Measurements from ENCODE around the gene KIF12.
A peak's percentile ranks its signal among the peaks of the same experiment; 100 is the strongest.
"Not testable (repeated sequence)": the region's sequence is repeated elsewhere in the genome, so short reads cannot be mapped to it uniquely, and the experiment has no call there.

The KIF12 gene

GRCh38 chr9:114082763-114083412 is 16.2 kb downstream of the KIF12 start:
- DNase-seq = not testable (repeated sequence)

- peak; percentile 37 for DNase-seq
Measured at GRCh38 chr9:114082017-114082762, 16.9 kb downstream of the KIF12 start.

GRCh38 chr9:114081441-114082016 is 17.6 kb downstream of the KIF12 start:
- DNase-seq = no peak

GRCh38 chr9:114080773-114081440 is 18.2 kb downstream of the KIF12 start:
- DNase-seq = no peak

GRCh38 chr9:114080195-114080772 is 18.8 kb downstream of the KIF12 start:
- no peak for DNase-seq

GRCh38 chr9:114078781-114079156 is 20.3 kb downstream of the KIF12 start:
- DNase-seq = no peak

- peak; percentile 13 for DNase-seq
Measured at GRCh38 chr9:114078021-114078780, 20.9 kb downstream of the KIF12 start, which contains the start of gene AMBP. AMBP (minus strand) TSS chr9:114078300; CDS start chr9:114078209, 91 bp downstream.

GRCh38 chr9:114077162-114077837 is 21.8 kb downstream of the KIF12 start:
- no peak for DNase-seq

GRCh38 chr9:114076237-114077161 is 22.6 kb downstream of the KIF12 start:
- no peak for DNase-seq

GRCh38 chr9:114075602-114076001 is 23.5 kb downstream of the KIF12 start:
- no peak for DNase-seq

GRCh38 chr9:114072184-114073140 is 26.6 kb downstream of the KIF12 start:
- peak; percentile 47 for DNase-seq

- DNase-seq = no peak
Measured at GRCh38 chr9:114071197-114071795, 27.8 kb downstream of the KIF12 start.

GRCh38 chr9:114070188-114071103 is 28.6 kb downstream of the KIF12 start:
- no peak for DNase-seq

- DNase-seq = no peak
Measured at GRCh38 chr9:114069476-114070187, 29.5 kb downstream of the KIF12 start.

- no peak for DNase-seq
Measured at GRCh38 chr9:114065304-114065703, 33.8 kb downstream of the KIF12 start.

GRCh38 chr9:114061830-114062474 is 37.1 kb downstream of the KIF12 start:
- no peak for DNase-seq

- DNase-seq = no peak
Measured at GRCh38 chr9:114061292-114061691, 37.8 kb downstream of the KIF12 start.

All from NCI-H510A (cell line).